Neuronal stem cell (in vitro differentiated cells): ENCODE results near the gene BRAF.
"Not testable (repeated sequence)": the region's sequence is repeated elsewhere in the genome, so short reads cannot be mapped to it uniquely, and the experiment has no call there.

Experiments
- DNase-seq: peaks from one replicate; pipeline ENCODE4 v3.0.0-alpha.2; 2013; ENCODE audit warnings: low spot score
- H2AFZ ChIP-seq: one replicate; pipeline ENCODE4 v1.6.1; 2013; ENCODE audit warnings: mild to moderate bottlenecking, low read length, inconsistent platforms
- H2AK5ac ChIP-seq: 2 replicates; pipeline ENCODE4 v1.6.1; 2013; ENCODE audit warnings: low read depth, mild to moderate bottlenecking, inconsistent platforms, low read length, moderate library complexity, mixed read lengths
- H2BK120ac ChIP-seq: 2 replicates; pipeline ENCODE4 v1.6.1; 2013; ENCODE audit warnings: low read depth, mild to moderate bottlenecking, inconsistent platforms, low read length, moderate library complexity, mixed read lengths
- H2BK12ac ChIP-seq: one replicate; pipeline ENCODE4 v1.6.1; 2013; ENCODE audit warnings: low read length, inconsistent platforms
- H2BK15ac ChIP-seq: 2 replicates; pipeline ENCODE4 v1.6.1; 2013; ENCODE audit warnings: mild to moderate bottlenecking, low read length, inconsistent platforms, mixed read lengths
- H2BK5ac ChIP-seq: one replicate; pipeline ENCODE4 v1.6.1; 2013; ENCODE audit warnings: inconsistent platforms, mild to moderate bottlenecking, low read length, moderate library complexity
- H3K14ac ChIP-seq: one replicate; pipeline ENCODE4 v1.6.1; 2013; ENCODE audit warnings: low read length, inconsistent platforms
- H3K18ac ChIP-seq: 2 replicates; pipeline ENCODE4 v1.6.1; 2013; ENCODE audit warnings: low read length, inconsistent platforms
- H3K23ac ChIP-seq: 2 replicates; pipeline ENCODE4 v1.6.1; 2013; ENCODE audit warnings: low read depth, mild to moderate bottlenecking, mixed read lengths, low read length, inconsistent platforms; ENCODE audit not compliant: poor library complexity
- H3K27ac ChIP-seq: replicated peaks from 3 replicates; pipeline ENCODE4 v1.5.1; 2013; ENCODE audit warnings: low read length, inconsistent platforms
- H3K27me3 ChIP-seq, 3 experiments: 2 replicates each; pipeline ENCODE4 v1.6.1; 2013; ENCODE audit warnings: low read length in 3 of 3, mild to moderate bottlenecking in 2 of 3, inconsistent platforms in 1 of 3, low read depth in 1 of 3, mixed read lengths in 1 of 3, moderate library complexity in 1 of 3; ENCODE audit not compliant: control insufficient read depth in 3 of 3, insufficient read depth in 3 of 3
- H3K36me3 ChIP-seq, 2 donors: replicated peaks in 1 of 2; 2 replicates each; pipeline ENCODE4 v1.6.1; 2013; ENCODE audit warnings: low read length in 2 of 2; ENCODE audit not compliant: control insufficient read depth in 2 of 2, insufficient read depth in 2 of 2
- H3K4ac ChIP-seq: 2 replicates; pipeline ENCODE4 v1.6.1; 2013; ENCODE audit warnings: inconsistent platforms, mild to moderate bottlenecking, low read length, moderate library complexity
- H3K4me1 ChIP-seq, 2 donors: 1 replicate in 1 of 2; 2 replicates in 1 of 2; pipeline ENCODE4 v1.6.1; 2013; ENCODE audit warnings: low read length in 2 of 2, low read depth in 1 of 2; ENCODE audit not compliant: control insufficient read depth in 2 of 2, insufficient read depth in 1 of 2
- H3K4me2 ChIP-seq: one replicate; pipeline ENCODE4 v1.6.1; 2013; ENCODE audit warnings: mild to moderate bottlenecking, low read length, inconsistent platforms; ENCODE audit not compliant: insufficient read depth, poor library complexity, severe bottlenecking
- H3K4me3 ChIP-seq, 2 donors: 2 replicates each; pipeline ENCODE4 v1.5.1; 2013; ENCODE audit warnings: low read length in 2 of 2, mild to moderate bottlenecking in 2 of 2, inconsistent platforms in 1 of 2, moderate library complexity in 1 of 2
- H3K79me1 ChIP-seq: one replicate; pipeline ENCODE4 v1.6.1; 2013; ENCODE audit warnings: low read depth, mild to moderate bottlenecking, inconsistent platforms, low read length, moderate library complexity
- H3K9ac ChIP-seq: one replicate; pipeline ENCODE4 v1.6.1; 2013; ENCODE audit warnings: mild to moderate bottlenecking, low read depth, low read length, inconsistent platforms; ENCODE audit not compliant: poor library complexity
- H3K9me3 ChIP-seq, 2 donors: replicated peaks in 1 of 2; 2 replicates each; pipeline versions ENCODE3 to v1.6.1; 2013; ENCODE audit warnings: low read length in 2 of 2, mild to moderate bottlenecking in 2 of 2, inconsistent platforms in 1 of 2, low read depth in 1 of 2, mixed read lengths in 1 of 2, moderate library complexity in 1 of 2; ENCODE audit not compliant: control insufficient read depth in 2 of 2, insufficient read depth in 1 of 2
- H4K8ac ChIP-seq: one replicate; pipeline ENCODE4 v1.6.1; 2013; ENCODE audit warnings: low read depth, mild to moderate bottlenecking, inconsistent platforms, low read length, moderate library complexity
- H4K91ac ChIP-seq: one replicate; pipeline ENCODE4 v1.6.1; 2013; ENCODE audit warnings: low read length, low read depth, mild to moderate bottlenecking, inconsistent platforms; ENCODE audit not compliant: poor library complexity
- WGBS, 2 donors: extraction: QIAGEN DNeasy Blood & Tissue Kit; methylation state at CpG; one replicate each; pipeline ENCODE4 v1.1.7; 2013; ENCODE audit warnings: missing lambda C conversion rate in 2 of 2, mixed read lengths in 1 of 2; ENCODE audit not compliant: insufficient read length in 2 of 2, insufficient replicate concordance in 1 of 2; ENCODE audit errors: extremely low coverage in 2 of 2; 5-methylcytosine and 5-hydroxymethylcytosine counted together

The BRAF gene

DNA sequence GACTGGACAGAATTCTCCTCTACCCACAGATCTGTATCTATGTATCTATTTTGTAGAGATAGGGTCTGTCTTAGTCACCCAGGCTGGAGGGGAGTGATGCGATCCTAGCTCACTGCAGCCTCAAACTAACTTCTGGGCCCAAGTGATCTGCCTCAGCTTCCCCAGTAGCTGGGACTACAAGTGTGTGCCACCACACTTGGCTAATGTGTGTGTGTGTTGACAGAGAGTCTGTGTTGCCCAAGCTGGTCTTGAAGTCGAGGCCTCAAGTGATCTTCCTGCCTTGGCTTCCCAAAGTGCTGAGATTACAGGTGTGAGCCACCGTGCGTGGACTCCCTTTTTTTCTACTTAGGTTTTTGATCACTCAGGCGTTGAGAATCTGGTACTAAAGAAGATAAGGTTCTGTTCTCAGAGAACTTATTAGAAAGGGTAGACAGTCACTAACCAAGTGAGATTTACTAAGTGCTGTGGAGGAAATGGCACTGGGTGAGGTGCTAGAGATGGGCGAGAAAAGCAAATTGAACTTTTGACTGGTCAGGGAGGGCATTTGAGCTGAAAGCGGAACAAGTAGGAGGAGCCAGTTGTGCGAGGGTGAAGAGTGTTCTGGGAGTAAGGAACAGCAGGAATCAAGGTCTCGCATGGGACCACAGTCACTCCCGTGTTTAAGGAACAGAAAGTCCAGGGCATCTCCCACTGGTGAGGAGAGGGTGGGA, 210.2 kb downstream of the BRAF start:
- Histone ChIP-seq H2AFZ (no peak overlapping the region), H3K14ac (no peak overlapping the region), H2BK5ac (no peak overlapping the region), H3K23ac (no peak overlapping the region), H3K18ac (no peak overlapping the region), H3K79me1 (no peaks in the 10 kb centered on the region), H3K9ac (no peak overlapping the region), H3K4me1 (no peaks in the 10 kb centered on the region), H3K4ac (no peak overlapping the region), H2BK15ac (no peak overlapping the region), H4K8ac (no peak overlapping the region), H2BK120ac (no peak overlapping the region), H3K27me3 (no peaks in the 10 kb centered on the region), H3K4me3 (no peak overlapping the region), H4K91ac (no peak overlapping the region), H3K36me3 (peaks cover 4 to 7% of the 10 kb centered on the region in 2 donors), H3K4me2 (no peak overlapping the region), H3K27ac (no peak overlapping the region), H2BK12ac (no peak overlapping the region), H2AK5ac (no peak overlapping the region), H3K9me3 (peaks cover 8 to 10% of the 10 kb centered on the region in 2 donors)
- no CpG with 5 or more reads among the region's 10 CpGs for WGBS, 2 donors
- DNase-seq = no peak

DNA sequence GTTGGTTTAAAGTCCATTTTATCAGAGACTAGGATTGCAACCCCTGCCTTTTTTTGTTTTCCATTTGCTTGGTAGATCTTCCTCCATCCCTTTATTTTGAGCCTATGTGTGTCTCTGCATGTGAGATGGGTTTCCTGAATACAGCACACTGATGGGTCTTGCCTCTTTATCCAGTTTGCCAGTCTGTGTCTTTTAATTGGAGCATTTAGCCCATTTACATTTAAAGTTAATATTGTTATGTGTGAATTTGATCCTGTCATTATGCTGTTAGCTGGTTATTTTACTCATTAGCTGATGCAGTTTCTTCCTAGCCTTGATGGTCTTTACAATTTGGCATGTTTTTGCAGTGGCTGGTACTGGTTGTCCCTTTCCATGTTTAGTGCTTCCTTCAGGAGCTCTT, 212.3 kb downstream of the BRAF start:
- H3K36me3 ChIP-seq, H3K27me3 ChIP-seq, H3K27ac ChIP-seq, H2BK120ac ChIP-seq, H2BK15ac ChIP-seq, H2BK12ac ChIP-seq, H3K4me3 ChIP-seq, H3K23ac ChIP-seq, H3K4ac ChIP-seq, H3K79me1 ChIP-seq, H3K9ac ChIP-seq, H4K91ac ChIP-seq, H3K18ac ChIP-seq, H3K4me2 ChIP-seq, H3K4me1 ChIP-seq, H4K8ac ChIP-seq, H2AFZ ChIP-seq, H3K14ac ChIP-seq, DNase-seq, H2AK5ac ChIP-seq, H2BK5ac ChIP-seq: not testable (repeated sequence)
- peaks cover 8 to 10% of the 10 kb centered on the region in 2 donors for H3K9me3 ChIP-seq

GRCh38 chr7:140708764-140709163, 216.0 kb downstream of the BRAF start:
- not testable (repeated sequence) for H3K4me2 ChIP-seq, H2BK12ac ChIP-seq, H2AK5ac ChIP-seq, H2AFZ ChIP-seq, H3K27ac ChIP-seq, H3K4me3 ChIP-seq, DNase-seq, H3K14ac ChIP-seq, H2BK5ac ChIP-seq, H3K9me3 ChIP-seq, H2BK120ac ChIP-seq, H3K4me1 ChIP-seq, H3K79me1 ChIP-seq, H2BK15ac ChIP-seq, H4K91ac ChIP-seq, H3K27me3 ChIP-seq, H3K23ac ChIP-seq, H3K4ac ChIP-seq, H3K18ac ChIP-seq, H4K8ac ChIP-seq, H3K9ac ChIP-seq
- peaks cover 11 to 32% of the 10 kb centered on the region in 2 donors for H3K36me3 ChIP-seq
- no CpG with 5 or more reads among the region's 4 CpGs for WGBS, 2 donors

- H3K4ac ChIP-seq = no peak overlapping the region
- no peak overlapping the region for H2BK120ac ChIP-seq
- WGBS, 2 donors = no CpG with 5 or more reads among the region's 5 CpGs
- H2BK15ac ChIP-seq = no peak overlapping the region
- H3K14ac ChIP-seq = no peak overlapping the region
- no peak overlapping the region for H4K8ac ChIP-seq
- no peak for DNase-seq
- peaks cover 14 to 44% of the 10 kb centered on the region in 2 donors for H3K36me3 ChIP-seq
- no peak overlapping the region for H3K4me2 ChIP-seq
- H2BK5ac ChIP-seq = no peak overlapping the region
- no peak overlapping the region for H3K9ac ChIP-seq
- no peaks in the 10 kb centered on the region for H3K4me1 ChIP-seq
- H3K4me3 ChIP-seq = no peak overlapping the region
- no peak overlapping the region for H3K27ac ChIP-seq
- no peaks in the 10 kb centered on the region for H3K79me1 ChIP-seq
- peak overlapping the region; percentile 80 for H3K23ac ChIP-seq
- H3K27me3 ChIP-seq = no peaks in the 10 kb centered on the region
- no peak overlapping the region for H2AFZ ChIP-seq
- no peak overlapping the region for H3K18ac ChIP-seq
- H2AK5ac ChIP-seq = no peak overlapping the region
- H4K91ac ChIP-seq = no peak overlapping the region
- H2BK12ac ChIP-seq = no peak overlapping the region
- peaks cover 0 to 6% of the 10 kb centered on the region in 2 donors for H3K9me3 ChIP-seq
These were observed 217.6 kb downstream of the BRAF start for GRCh38 chr7:140707132-140707531.
